ENCODE measurements around the gene FAM184A.
"Not testable (repeated sequence)": the region's sequence is repeated elsewhere in the genome, so short reads cannot be mapped to it uniquely, and the experiment has no call there.

Gene FAM184A

GRCh38 chr6:119119989-119120388, 41.5 kb upstream of the FAM184A start:
- no peak overlapping the region for H4K91ac ChIP-seq (ENCODE audit: low read depth, low read length, poor library complexity)
- no peak overlapping the region for H3K4me2 ChIP-seq (ENCODE audit: insufficient read depth, low read length, poor library complexity, severe bottlenecking)
- H3K27me3 ChIP-seq (ENCODE audit: control insufficient read depth in 3 of 3, insufficient read depth in 3 of 3, low read depth in 1 of 3, low read length in 3 of 3): no peaks in the 10 kb centered on the region
- H3K27ac ChIP-seq (replicated peaks; ENCODE audit: low read length): no peak overlapping the region
- no peak overlapping the region for H2BK15ac ChIP-seq (ENCODE audit: low read length)
- H3K18ac ChIP-seq (ENCODE audit: low read length): no peak overlapping the region
- no peak overlapping the region for H3K9ac ChIP-seq (ENCODE audit: low read depth, low read length, poor library complexity)
- no peak overlapping the region for H2BK12ac ChIP-seq (ENCODE audit: low read length)
- no peaks in the 10 kb centered on the region for H3K79me1 ChIP-seq (ENCODE audit: low read depth, low read length)
- no peak overlapping the region for H3K14ac ChIP-seq (ENCODE audit: low read length)
- H2BK120ac ChIP-seq (ENCODE audit: low read depth, low read length): no peak overlapping the region
- H2BK5ac ChIP-seq (ENCODE audit: low read length): no peak overlapping the region
- H2AK5ac ChIP-seq (ENCODE audit: low read depth, low read length): no peak overlapping the region
- no peak overlapping the region for H3K23ac ChIP-seq (ENCODE audit: low read depth, low read length, poor library complexity)
- H4K8ac ChIP-seq (ENCODE audit: low read depth, low read length): no peak overlapping the region
- no CpG with 5 or more reads among the region's 4 CpGs for WGBS, 2 donors (ENCODE audit: extremely low coverage in 2 of 2, insufficient read length in 2 of 2, insufficient replicate concordance in 1 of 2)
- no peaks in the 10 kb centered on the region for H3K36me3 ChIP-seq (replicated peaks in 1 of 2; ENCODE audit: control insufficient read depth in 2 of 2, insufficient read depth in 2 of 2, low read length in 2 of 2)
- no peak overlapping the region for H2AFZ ChIP-seq (ENCODE audit: low read length)
- no peak overlapping the region for H3K4ac ChIP-seq (ENCODE audit: low read length)
- H3K9me3 ChIP-seq (replicated peaks in 1 of 2; ENCODE audit: control insufficient read depth in 2 of 2, insufficient read depth in 1 of 2, low read depth in 1 of 2, low read length in 2 of 2): no peaks in the 10 kb centered on the region
- no peak overlapping the region for H3K4me3 ChIP-seq (ENCODE audit: low read length in 2 of 2)
- peaks cover 0 to 6% of the 10 kb centered on the region in 2 donors for H3K4me1 ChIP-seq (ENCODE audit: control insufficient read depth in 2 of 2, insufficient read depth in 1 of 2, low read depth in 1 of 2, low read length in 2 of 2)
- no peak for DNase-seq (ENCODE audit: low spot score)

- H4K91ac ChIP-seq (ENCODE audit: low read depth, low read length, poor library complexity); H3K4ac ChIP-seq (ENCODE audit: low read length); H3K4me1 ChIP-seq (ENCODE audit: control insufficient read depth in 2 of 2, insufficient read depth in 1 of 2, low read depth in 1 of 2, low read length in 2 of 2); H3K4me2 ChIP-seq (ENCODE audit: insufficient read depth, low read length, poor library complexity, severe bottlenecking); DNase-seq (ENCODE audit: low spot score); H3K23ac ChIP-seq (ENCODE audit: low read depth, low read length, poor library complexity); H4K8ac ChIP-seq (ENCODE audit: low read depth, low read length); H3K18ac ChIP-seq (ENCODE audit: low read length); H2BK15ac ChIP-seq (ENCODE audit: low read length); H2BK5ac ChIP-seq (ENCODE audit: low read length); H3K27me3 ChIP-seq (ENCODE audit: control insufficient read depth in 3 of 3, insufficient read depth in 3 of 3, low read depth in 1 of 3, low read length in 3 of 3); H3K9ac ChIP-seq (ENCODE audit: low read depth, low read length, poor library complexity); H2AK5ac ChIP-seq (ENCODE audit: low read depth, low read length); H3K9me3 ChIP-seq (replicated peaks in 1 of 2; ENCODE audit: control insufficient read depth in 2 of 2, insufficient read depth in 1 of 2, low read depth in 1 of 2, low read length in 2 of 2); H3K14ac ChIP-seq (ENCODE audit: low read length); H3K36me3 ChIP-seq (replicated peaks in 1 of 2; ENCODE audit: control insufficient read depth in 2 of 2, insufficient read depth in 2 of 2, low read length in 2 of 2); H2BK12ac ChIP-seq (ENCODE audit: low read length); H2BK120ac ChIP-seq (ENCODE audit: low read depth, low read length); H3K79me1 ChIP-seq (ENCODE audit: low read depth, low read length); H3K4me3 ChIP-seq (ENCODE audit: low read length in 2 of 2); H3K27ac ChIP-seq (replicated peaks; ENCODE audit: low read length): not testable (repeated sequence)
- H2AFZ ChIP-seq (ENCODE audit: low read length): peak overlapping the region; percentile 11
- no CpG with 5 or more reads among the region's 13 CpGs for WGBS, 2 donors (ENCODE audit: extremely low coverage in 2 of 2, insufficient read length in 2 of 2, insufficient replicate concordance in 1 of 2)
Observed at GRCh38 chr6:119119062-119119461, 40.6 kb upstream of the FAM184A start.

- Histone ChIP-seq H2BK15ac (ENCODE audit: low read length) (no peak overlapping the region), H3K23ac (ENCODE audit: low read depth, low read length, poor library complexity) (no peak overlapping the region), H2BK12ac (ENCODE audit: low read length) (no peak overlapping the region), H2BK5ac (ENCODE audit: low read length) (no peak overlapping the region), H3K36me3 (replicated peaks in 1 of 2; ENCODE audit: control insufficient read depth in 2 of 2, insufficient read depth in 2 of 2, low read length in 2 of 2) (no peaks in the 10 kb centered on the region), H3K4ac (ENCODE audit: low read length) (no peak overlapping the region), H2AFZ (ENCODE audit: low read length) (peak overlapping the region; percentile 9), H3K14ac (ENCODE audit: low read length) (no peak overlapping the region), H3K4me3 (ENCODE audit: low read length in 2 of 2) (no peak overlapping the region), H3K9ac (ENCODE audit: low read depth, low read length, poor library complexity) (no peak overlapping the region), H3K27ac (replicated peaks; ENCODE audit: low read length) (no peak overlapping the region), H3K18ac (ENCODE audit: low read length) (no peak overlapping the region), H3K4me2 (ENCODE audit: insufficient read depth, low read length, poor library complexity, severe bottlenecking) (no peak overlapping the region), H3K27me3 (ENCODE audit: control insufficient read depth in 3 of 3, insufficient read depth in 3 of 3, low read depth in 1 of 3, low read length in 3 of 3) (no peaks in the 10 kb centered on the region), H3K9me3 (replicated peaks in 1 of 2; ENCODE audit: control insufficient read depth in 2 of 2, insufficient read depth in 1 of 2, low read depth in 1 of 2, low read length in 2 of 2) (no peaks in the 10 kb centered on the region), H4K8ac (ENCODE audit: low read depth, low read length) (no peak overlapping the region), H4K91ac (ENCODE audit: low read depth, low read length, poor library complexity) (no peak overlapping the region), H2AK5ac (ENCODE audit: low read depth, low read length) (no peak overlapping the region), H3K4me1 (ENCODE audit: control insufficient read depth in 2 of 2, insufficient read depth in 1 of 2, low read depth in 1 of 2, low read length in 2 of 2) (no peaks in the 10 kb centered on the region), H3K79me1 (ENCODE audit: low read depth, low read length) (no peaks in the 10 kb centered on the region), H2BK120ac (ENCODE audit: low read depth, low read length) (no peak overlapping the region)
- no peak for DNase-seq (ENCODE audit: low spot score)
- no CpG with 5 or more reads among the region's 3 CpGs for WGBS, 2 donors (ENCODE audit: extremely low coverage in 2 of 2, insufficient read length in 2 of 2, insufficient replicate concordance in 1 of 2)
Observed at GRCh38 chr6:119116712-119117281, 38.3 kb upstream of the FAM184A start.

GRCh38 chr6:119113961-119114360, 35.5 kb upstream of the FAM184A start:
- Histone ChIP-seq H3K9ac (ENCODE audit: low read depth, low read length, poor library complexity) (no peak overlapping the region), H4K91ac (ENCODE audit: low read depth, low read length, poor library complexity) (no peak overlapping the region), H3K23ac (ENCODE audit: low read depth, low read length, poor library complexity) (no peak overlapping the region), H3K27ac (replicated peaks; ENCODE audit: low read length) (no peak overlapping the region), H3K18ac (ENCODE audit: low read length) (no peak overlapping the region), H2AK5ac (ENCODE audit: low read depth, low read length) (no peak overlapping the region), H2BK15ac (ENCODE audit: low read length) (no peak overlapping the region), H2BK120ac (ENCODE audit: low read depth, low read length) (no peak overlapping the region), H3K79me1 (ENCODE audit: low read depth, low read length) (no peaks in the 10 kb centered on the region), H3K27me3 (ENCODE audit: control insufficient read depth in 3 of 3, insufficient read depth in 3 of 3, low read depth in 1 of 3, low read length in 3 of 3) (no peaks in the 10 kb centered on the region), H3K4me2 (ENCODE audit: insufficient read depth, low read length, poor library complexity, severe bottlenecking) (no peak overlapping the region), H3K14ac (ENCODE audit: low read length) (no peak overlapping the region), H3K4me1 (ENCODE audit: control insufficient read depth in 2 of 2, insufficient read depth in 1 of 2, low read depth in 1 of 2, low read length in 2 of 2) (peaks cover 0 to 4% of the 10 kb centered on the region in 2 donors), H3K9me3 (replicated peaks in 1 of 2; ENCODE audit: control insufficient read depth in 2 of 2, insufficient read depth in 1 of 2, low read depth in 1 of 2, low read length in 2 of 2) (no peaks in the 10 kb centered on the region), H4K8ac (ENCODE audit: low read depth, low read length) (no peak overlapping the region), H3K36me3 (replicated peaks in 1 of 2; ENCODE audit: control insufficient read depth in 2 of 2, insufficient read depth in 2 of 2, low read length in 2 of 2) (no peaks in the 10 kb centered on the region), H2BK5ac (ENCODE audit: low read length) (no peak overlapping the region), H3K4ac (ENCODE audit: low read length) (no peak overlapping the region), H3K4me3 (ENCODE audit: low read length in 2 of 2) (no peak overlapping the region), H2BK12ac (ENCODE audit: low read length) (no peak overlapping the region), H2AFZ (ENCODE audit: low read length) (no peak overlapping the region)
- no CpG with 5 or more reads among the region's 1 CpG for WGBS, 2 donors (ENCODE audit: extremely low coverage in 2 of 2, insufficient read length in 2 of 2, insufficient replicate concordance in 1 of 2)
- no peak for DNase-seq (ENCODE audit: low spot score)

Data from neuronal stem cell (in vitro differentiated cells).